CD14-positive monocyte (primary cell): ENCODE measurements around the gene GNPAT. TPM values are rescaled to one million over a fixed set of nuclear protein-coding genes. Genes with fewer than 3 reads are reported as not detected.

Experiments
- DNase-seq, 3 donors: peaks; one replicate each; pipeline ENCODE4 v3.0.0-alpha.2; 2011 to 2022
- H2AFZ ChIP-seq: 2 replicates; pipeline ENCODE4 v1.6.0; 2012; ENCODE audit warnings: mild to moderate bottlenecking, low read depth, low read length, inconsistent platforms; ENCODE audit not compliant: insufficient read depth, poor library complexity, severe bottlenecking
- H3K27ac ChIP-seq, 2 donors: 1 replicate in 1 of 2; 2 replicates in 1 of 2; pipeline ENCODE4 v1.5.1; 2012 to 2013; ENCODE audit warnings: low read length in 2 of 2, control low read depth in 1 of 2, inconsistent platforms in 1 of 2, low read depth in 1 of 2, mild to moderate bottlenecking in 1 of 2
- H3K27me3 ChIP-seq, 2 donors: one replicate each; pipeline versions ENCODE4 v1.6.0 to v1.6.1; 2011 to 2013; ENCODE audit warnings: low read length in 2 of 2; ENCODE audit not compliant: control insufficient read depth in 2 of 2, insufficient read depth in 2 of 2
- H3K36me3 ChIP-seq, 2 donors: replicated peaks in 1 of 2; 1 replicate in 1 of 2; 2 replicates in 1 of 2; pipeline versions ENCODE4 v1.5.1 to v1.6.1; 2012 to 2013; ENCODE audit warnings: low read length in 2 of 2, control low read depth in 1 of 2, inconsistent platforms in 1 of 2, mild to moderate bottlenecking in 1 of 2; ENCODE audit not compliant: insufficient read depth in 2 of 2, control insufficient read depth in 1 of 2
- H3K4me1 ChIP-seq, 2 donors: 1 replicate in 1 of 2; 2 replicates in 1 of 2; pipeline versions ENCODE4 v1.5.1 to v1.6.1; 2012 to 2013; ENCODE audit warnings: low read length in 2 of 2, control low read depth in 1 of 2, inconsistent platforms in 1 of 2, mild to moderate bottlenecking in 1 of 2, moderate library complexity in 1 of 2; ENCODE audit not compliant: insufficient read depth in 2 of 2, control insufficient read depth in 1 of 2
- H3K4me2 ChIP-seq: replicated peaks from 2 replicates; pipeline ENCODE3; 2012; ENCODE audit warnings: low read length, moderate library complexity, mild to moderate bottlenecking; ENCODE audit not compliant: poor library complexity, severe bottlenecking; ENCODE audit errors: extremely low read depth
- H3K4me3 ChIP-seq, 3 experiments: fragments of 200-600 bp in 1 of 3; sonication (generic) in 1 of 3; replicated peaks in 1 of 3; 1 replicate in 2 of 3; 2 replicates in 1 of 3; pipeline ENCODE4 v1.5.1; 2011 to 2013; ENCODE audit warnings: low read length in 3 of 3, mild to moderate bottlenecking in 3 of 3, control low read depth in 2 of 3, low read depth in 2 of 3, inconsistent platforms in 1 of 3, moderate library complexity in 1 of 3
- H3K79me2 ChIP-seq: 2 replicates; pipeline ENCODE4 v1.6.0; 2012; ENCODE audit warnings: mild to moderate bottlenecking, control low read depth, inconsistent platforms, low read length, moderate library complexity; ENCODE audit not compliant: insufficient read depth
- H3K9ac ChIP-seq: 2 replicates; pipeline ENCODE4 v1.6.0; 2017; ENCODE audit warnings: low read length, mild to moderate bottlenecking; ENCODE audit not compliant: insufficient read depth, poor library complexity, severe bottlenecking
- H3K9me3 ChIP-seq, 2 donors: replicated peaks in 1 of 2; 1 replicate in 1 of 2; 2 replicates in 1 of 2; pipeline versions ENCODE4 v1.5.1 to v1.6.1; 2012 to 2013; ENCODE audit warnings: low read length in 2 of 2, control low read depth in 1 of 2; ENCODE audit not compliant: control insufficient read depth in 1 of 2, insufficient read depth in 1 of 2
- H4K20me1 ChIP-seq: 2 replicates; pipeline ENCODE4 v1.6.0; 2012; ENCODE audit warnings: mild to moderate bottlenecking, low read length, control low read depth, moderate library complexity; ENCODE audit not compliant: insufficient read depth
- H3K27ac Mint-ChIP-seq, 7 donors: one replicate each; pipeline ENCODE4 v1.8.0; 2020; ENCODE audit warnings: mild to moderate bottlenecking in 7 of 7, mixed read lengths in 7 of 7, moderate library complexity in 6 of 7, inconsistent platforms in 2 of 7
- H3K27me3 Mint-ChIP-seq, 3 donors: one replicate each; pipeline ENCODE4 v1.8.0; 2021 to 2022; ENCODE audit warnings: low read depth in 3 of 3, mild to moderate bottlenecking in 3 of 3, mixed read lengths in 3 of 3, moderate library complexity in 3 of 3, inconsistent platforms in 1 of 3
- H3K36me3 Mint-ChIP-seq, 2 donors: one replicate each; pipeline ENCODE4 v1.8.0; 2020; ENCODE audit warnings: mixed read lengths in 2 of 2, inconsistent platforms in 1 of 2, mild to moderate bottlenecking in 1 of 2
- H3K4me1 Mint-ChIP-seq: one replicate; pipeline ENCODE4 v1.8.0; 2020; ENCODE audit warnings: mild to moderate bottlenecking, mixed read lengths
- H3K4me3 Mint-ChIP-seq, 2 donors: one replicate each; pipeline ENCODE4 v1.8.0; 2020; ENCODE audit warnings: mild to moderate bottlenecking in 2 of 2, mixed read lengths in 2 of 2, moderate library complexity in 1 of 2
- H3K9me3 Mint-ChIP-seq, 7 donors: one replicate each; pipeline ENCODE4 v1.8.0; 2020 to 2022; ENCODE audit warnings: mixed read lengths in 7 of 7, mild to moderate bottlenecking in 6 of 7, moderate library complexity in 6 of 7, inconsistent platforms in 2 of 7
- WGBS: methylation state at CpG from one replicate; pipeline ENCODE4 v1.1.5; 2013; ENCODE audit warnings: missing lambda C conversion rate; ENCODE audit not compliant: insufficient coverage; 5-methylcytosine and 5-hydroxymethylcytosine counted together
- intact Hi-C, 2 donors: fragments of 100-400 bp; cut with micrococcal nuclease; formaldehyde crosslinking; loops; one replicate each; pipeline versions ENCODE4 v1.15.0 to v1.15.1; 2023
- polyA plus RNA-seq, 3 donors: library from polyadenylated mRNA; depleted of rRNA in 1 of 3; unstranded in 2 of 3; stranded (reverse) in 1 of 3; fragments of 300-500 nt in 2 of 3; fragments of >200 nt in 1 of 3; fragmentation: Illumina TruSeq in 2 of 3; gene quantifications; 1 replicate in 2 of 3; 2 replicates in 1 of 3; pipeline ENCODE4 v1.2.3, GENCODE V29; 2012 to 2021
- TF ChIP-seq, protein P1 (sequence below): fragments of 200-600 bp; IDR thresholded peaks from one replicate; pipeline ENCODE4 v1.8.0; 2022; ENCODE audit warnings: antibody characterized with exemption, mild to moderate bottlenecking

Gene GNPAT
- polyA plus RNA-seq, 3 donors, result 20.8 to 40.3 (median 34.8) TPM

DNA sequence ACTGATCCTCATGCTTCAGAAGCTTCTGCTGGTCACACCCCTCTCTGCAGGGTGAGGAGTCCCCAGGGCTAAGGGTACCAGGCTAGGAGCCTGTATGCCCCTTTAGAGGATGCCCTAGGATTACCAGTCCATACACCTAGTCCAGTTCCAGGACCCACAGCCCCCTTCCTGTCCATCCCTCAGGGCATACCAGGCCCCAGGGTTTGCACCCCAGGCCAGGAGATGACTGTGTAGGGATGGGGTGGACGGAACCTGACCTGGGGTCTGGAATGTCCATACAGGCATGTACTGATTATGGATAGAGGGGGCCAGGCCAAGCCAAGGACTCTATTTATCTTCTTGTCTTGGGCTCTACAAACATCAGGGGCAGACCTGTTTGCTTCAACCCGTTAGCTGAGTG, 44.3 kb upstream of the GNPAT start:
- Histone ChIP-seq H3K79me2 (no peaks in the 10 kb centered on the region), H2AFZ (no peak overlapping the region), H3K4me2 (no peak overlapping the region), H3K9ac (no peak overlapping the region), H3K27me3 (no peaks in the 10 kb centered on the region), H4K20me1 (no peaks in the 10 kb centered on the region), H3K4me3 (no peak overlapping the region), H3K36me3 (no peaks in the 10 kb centered on the region), H3K9me3 (no peaks in the 10 kb centered on the region), H3K4me1 (no peaks in the 10 kb centered on the region), H3K27ac (no peak overlapping the region)
- WGBS, result no CpG with 5 or more reads among the region's 2 CpGs
- DNase-seq, result no peak
- Mint-ChIP-seq H3K9me3 (peaks cover 0 to 1% (median 0%) of the 10 kb centered on the region in 7 donors), H3K36me3 (no peaks in the 10 kb centered on the region), H3K4me3 (no peak overlapping the region), H3K27ac (no peak overlapping the region), H3K27me3 (peaks cover 4 to 28% (median 7%) of the 10 kb centered on the region in 3 donors), H3K4me1 (no peaks in the 10 kb centered on the region)
- TF ChIP-seq, protein P1, sequence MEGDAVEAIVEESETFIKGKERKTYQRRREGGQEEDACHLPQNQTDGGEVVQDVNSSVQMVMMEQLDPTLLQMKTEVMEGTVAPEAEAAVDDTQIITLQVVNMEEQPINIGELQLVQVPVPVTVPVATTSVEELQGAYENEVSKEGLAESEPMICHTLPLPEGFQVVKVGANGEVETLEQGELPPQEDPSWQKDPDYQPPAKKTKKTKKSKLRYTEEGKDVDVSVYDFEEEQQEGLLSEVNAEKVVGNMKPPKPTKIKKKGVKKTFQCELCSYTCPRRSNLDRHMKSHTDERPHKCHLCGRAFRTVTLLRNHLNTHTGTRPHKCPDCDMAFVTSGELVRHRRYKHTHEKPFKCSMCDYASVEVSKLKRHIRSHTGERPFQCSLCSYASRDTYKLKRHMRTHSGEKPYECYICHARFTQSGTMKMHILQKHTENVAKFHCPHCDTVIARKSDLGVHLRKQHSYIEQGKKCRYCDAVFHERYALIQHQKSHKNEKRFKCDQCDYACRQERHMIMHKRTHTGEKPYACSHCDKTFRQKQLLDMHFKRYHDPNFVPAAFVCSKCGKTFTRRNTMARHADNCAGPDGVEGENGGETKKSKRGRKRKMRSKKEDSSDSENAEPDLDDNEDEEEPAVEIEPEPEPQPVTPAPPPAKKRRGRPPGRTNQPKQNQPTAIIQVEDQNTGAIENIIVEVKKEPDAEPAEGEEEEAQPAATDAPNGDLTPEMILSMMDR, result no peak
- intact Hi-C loops, result no loop called here

DNA sequence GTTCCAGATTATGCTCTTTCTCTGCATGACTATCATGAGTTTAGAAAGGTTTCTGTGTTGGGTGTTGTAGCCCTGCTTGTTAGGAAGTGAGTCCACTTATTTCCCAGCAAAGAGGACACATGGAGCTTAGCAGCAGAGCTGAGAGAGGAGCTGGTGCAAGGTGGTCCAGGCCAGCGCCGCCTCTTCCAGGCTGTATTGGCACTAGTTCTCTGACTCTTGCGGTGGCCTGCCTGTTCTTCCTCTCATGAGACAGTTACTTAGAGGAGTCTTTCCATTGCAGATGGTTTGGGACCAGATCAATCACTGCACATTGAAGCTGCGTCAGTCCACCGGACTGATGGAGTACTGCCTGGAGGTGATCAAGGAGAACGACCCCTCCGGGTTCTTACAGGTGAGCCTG, 41.1 kb upstream of the GNPAT start:
- H3K9me3 Mint-ChIP-seq, result no peaks in the 10 kb centered on the region
- H3K27me3 Mint-ChIP-seq, result peaks cover 8 to 32% (median 15%) of the 10 kb centered on the region in 3 donors
- no peaks in the 10 kb centered on the region for H3K4me1 Mint-ChIP-seq

More for the DNA sequence above, 41.1 kb upstream of the GNPAT start:
- Histone ChIP-seq H3K79me2 (no peaks in the 10 kb centered on the region), H3K27ac (no peak overlapping the region), H3K4me2 (no peak overlapping the region), H2AFZ (no peak overlapping the region), H3K36me3 (no peaks in the 10 kb centered on the region), H3K9ac (no peak overlapping the region), H3K9me3 (no peaks in the 10 kb centered on the region), H3K4me1 (no peaks in the 10 kb centered on the region), H3K4me3 (no peak overlapping the region), H3K27me3 (peaks cover 0 to 5% of the 10 kb centered on the region in 2 donors), H4K20me1 (no peaks in the 10 kb centered on the region)
- intact Hi-C loops, result no loop called here
- TF ChIP-seq, protein P1, result no peak
- DNase-seq, result no peak
- Mint-ChIP-seq H3K4me3 (no peak overlapping the region), H3K27ac (no peak overlapping the region), H3K36me3 (no peaks in the 10 kb centered on the region)
- WGBS, result 100% methylated on average over 2 of the region's 7 CpGs
